Colon (tissue), 2 donors: ENCODE measurements around the gene ADAM23.

Experiments
- FAIRE-seq: peaks from 2 replicates; lab custom pipeline; 2012; peaks lifted over from hg19 to GRCh38; lab: Jason Lieb, UNC
- donor health status: control.
- donor health status: control.

ADAM23 gene

GRCh38 chr2:206443735-206444527 lies 599 bp downstream of the ADAM23 start:
- FAIRE-seq = no peak

GRCh38 chr2:206445948-206446347 lies 2.6 kb downstream of the ADAM23 start:
- FAIRE-seq = no peak

DNA sequence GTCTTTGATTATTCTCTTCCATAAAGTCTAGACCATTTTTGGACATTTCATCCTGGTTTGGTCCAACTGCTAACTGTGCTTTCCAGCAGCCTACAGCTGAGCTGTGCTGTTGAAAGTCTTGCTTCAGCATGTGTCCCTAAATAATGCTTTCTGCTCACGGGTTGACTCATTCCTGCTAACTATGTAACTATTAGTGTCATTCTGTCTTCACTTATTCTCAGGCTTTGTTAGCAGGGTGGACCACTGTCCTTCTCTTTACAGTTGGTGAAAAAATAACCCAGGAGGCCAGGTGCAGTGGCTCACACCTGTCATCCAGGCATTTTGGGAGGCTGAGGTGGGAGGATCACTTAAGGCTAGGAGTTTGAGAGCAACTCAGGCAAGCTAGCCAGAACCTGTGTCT lies 8.9 kb downstream of the ADAM23 start:
- FAIRE-seq = no peak

- no peak for FAIRE-seq
These were observed 9.4 kb downstream of the ADAM23 start for GRCh38 chr2:206452750-206453149.

GRCh38 chr2:206456078-206456754 lies 12.9 kb downstream of the ADAM23 start:
- no peak for FAIRE-seq

DNA sequence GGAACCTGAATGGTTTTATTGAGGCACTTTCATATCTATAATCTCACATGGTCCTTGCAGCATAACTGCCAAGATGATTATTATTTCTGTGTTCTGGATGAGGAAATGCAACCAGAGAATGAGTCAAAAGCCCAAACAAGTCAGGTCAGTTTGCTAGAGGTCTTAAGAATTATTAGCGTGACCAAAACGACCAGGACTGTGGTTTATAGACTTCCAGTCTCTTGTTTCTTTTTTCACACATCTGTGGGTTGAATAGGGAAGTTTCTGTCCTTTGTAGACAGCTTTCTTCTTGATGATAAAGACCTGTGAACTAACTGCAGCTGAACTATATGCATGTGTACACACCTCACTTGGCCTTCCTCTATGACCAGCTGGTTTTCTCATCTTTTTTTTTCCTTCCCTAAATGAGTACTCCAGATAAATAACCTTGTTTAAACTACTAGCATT lies 13.9 kb downstream of the ADAM23 start:
- no peak for FAIRE-seq

DNA sequence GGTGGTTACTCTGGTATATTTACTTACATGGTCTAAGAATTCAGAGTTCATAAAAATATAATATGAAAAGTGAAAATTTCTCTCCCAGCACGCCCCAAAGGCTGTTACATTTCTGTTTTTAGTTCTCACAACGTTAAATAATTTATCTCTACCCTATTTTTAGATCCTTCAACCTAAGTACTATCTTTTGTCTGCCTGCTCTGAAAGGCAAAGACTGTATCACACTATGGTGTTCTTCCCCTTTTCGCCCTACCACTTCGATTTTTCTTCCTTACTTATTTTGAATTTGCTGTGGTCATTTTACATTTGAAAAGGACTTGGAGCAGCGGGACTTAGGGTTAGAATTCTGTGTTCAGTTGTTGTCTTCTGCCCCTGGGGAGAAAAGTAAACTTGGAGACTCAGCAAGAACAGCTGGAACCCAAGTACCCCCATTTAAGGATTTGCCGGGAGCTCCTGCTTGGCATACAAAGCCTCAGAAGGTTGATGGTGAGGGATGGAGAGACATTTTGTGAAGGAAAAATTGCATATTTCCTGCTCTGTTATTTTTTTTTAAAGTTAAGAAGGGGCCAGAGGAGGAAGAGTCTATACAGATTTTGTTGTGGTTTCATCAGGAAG lies 19.0 kb downstream of the ADAM23 start:
- no peak for FAIRE-seq

DNA sequence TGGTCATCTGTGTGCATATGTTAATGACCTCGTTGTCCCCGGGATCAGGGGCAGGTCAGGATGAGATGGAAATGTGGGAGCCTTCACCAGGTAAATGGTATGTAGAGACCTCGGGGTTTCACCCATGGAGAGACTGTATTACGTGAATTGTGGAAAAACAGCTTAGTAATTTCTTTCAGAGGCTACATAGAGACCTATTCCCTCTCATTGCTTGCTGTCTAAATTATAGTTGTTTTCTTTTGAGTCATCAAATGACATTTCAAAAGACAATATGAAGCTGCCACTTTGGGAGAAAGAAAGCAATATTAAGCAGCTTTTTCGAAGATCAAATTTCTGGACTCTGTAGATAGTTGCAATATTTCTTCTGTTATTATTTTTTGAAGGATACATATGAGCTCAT lies 20.4 kb downstream of the ADAM23 start:
- no peak for FAIRE-seq

DNA sequence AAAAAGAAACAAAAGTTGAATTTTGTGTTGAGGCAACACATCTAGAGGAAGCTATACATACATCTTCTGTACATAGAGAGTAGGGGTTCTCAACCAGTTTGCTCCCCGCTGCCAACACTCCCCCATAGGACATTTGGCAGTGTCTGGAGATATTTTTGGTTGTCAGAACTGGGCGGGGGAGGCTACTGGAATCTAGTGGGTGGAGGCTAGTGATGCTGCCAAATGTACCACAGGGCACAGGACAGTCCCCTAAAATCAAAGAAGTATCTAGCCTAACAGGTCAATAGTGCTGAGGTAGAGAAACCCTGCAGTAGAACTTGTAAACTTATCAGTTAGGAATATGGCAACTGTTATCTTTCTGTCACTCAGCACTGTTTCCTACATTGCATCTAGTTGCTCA lies 21.3 kb downstream of the ADAM23 start:
- no peak for FAIRE-seq

- no peak for FAIRE-seq
These were observed 28.3 kb downstream of the ADAM23 start for GRCh38 chr2:206471524-206472062.

GRCh38 chr2:206472094-206472493 lies 28.8 kb downstream of the ADAM23 start:
- FAIRE-seq = no peak

- FAIRE-seq = no peak
These were observed 30.8 kb downstream of the ADAM23 start for GRCh38 chr2:206474099-206474498.

- FAIRE-seq = no peak
These were observed 34.0 kb downstream of the ADAM23 start for GRCh38 chr2:206477296-206477695.

GRCh38 chr2:206478340-206478739 lies 35.0 kb downstream of the ADAM23 start:
- no peak for FAIRE-seq

DNA sequence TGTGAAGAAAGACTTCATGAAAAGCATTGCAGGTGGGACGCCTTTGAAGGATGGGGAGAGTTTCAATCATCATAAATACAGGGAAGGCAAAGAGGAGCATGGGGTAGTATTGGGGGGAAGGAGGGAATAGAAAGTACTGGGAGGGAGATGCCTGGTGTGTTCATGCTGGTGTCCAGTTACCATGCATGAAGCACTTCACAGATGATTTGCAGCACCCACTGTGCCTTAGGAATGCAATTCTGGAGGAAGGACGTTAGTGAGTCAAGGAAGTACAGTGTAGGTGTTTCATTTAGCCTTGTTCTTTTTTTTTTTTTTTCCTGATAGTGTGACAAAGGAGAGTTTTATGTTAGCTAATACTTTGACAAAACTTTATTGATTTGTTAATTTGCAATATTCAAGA lies 36.8 kb downstream of the ADAM23 start:
- FAIRE-seq = no peak

- FAIRE-seq = no peak
These were observed 37.3 kb downstream of the ADAM23 start for GRCh38 chr2:206480620-206481019.

DNA sequence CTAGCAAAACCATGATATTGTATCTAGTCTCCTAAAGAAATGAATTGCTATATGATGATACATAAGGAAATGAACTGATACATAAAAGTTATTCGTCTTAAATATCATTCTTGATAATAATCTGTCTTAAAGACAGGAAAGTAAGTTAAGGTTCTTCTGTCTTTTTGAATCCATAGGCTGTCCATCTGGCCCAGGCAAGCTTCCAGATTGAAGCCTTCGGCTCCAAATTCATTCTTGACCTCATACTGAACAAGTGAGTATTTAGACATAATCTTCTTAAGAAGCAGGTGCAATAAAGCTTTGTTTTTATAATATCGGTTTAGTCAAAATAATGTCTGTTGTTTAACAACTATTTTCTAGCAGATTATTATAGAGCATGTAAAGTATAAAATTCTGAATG lies 37.7 kb downstream of the ADAM23 start:
- FAIRE-seq = no peak

DNA sequence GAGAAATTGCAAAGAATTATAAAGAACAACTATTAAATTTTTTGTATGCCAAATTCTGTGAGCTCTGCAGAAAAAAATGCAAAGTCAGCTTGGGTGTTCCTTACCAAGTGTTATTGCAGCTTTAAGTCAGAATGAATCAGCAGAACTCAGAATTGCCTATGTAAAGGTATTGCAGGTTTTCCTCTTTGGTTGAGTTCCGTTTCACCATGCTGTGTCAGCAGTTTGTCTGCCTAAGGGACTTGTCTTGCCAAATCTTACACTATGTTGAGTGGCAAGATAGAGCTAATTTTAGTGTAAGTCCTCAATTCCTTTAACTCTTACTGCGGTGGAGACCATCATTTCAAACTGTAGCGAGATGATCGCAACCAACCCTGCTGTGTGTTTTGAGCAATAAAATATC lies 38.8 kb downstream of the ADAM23 start:
- no peak for FAIRE-seq

DNA sequence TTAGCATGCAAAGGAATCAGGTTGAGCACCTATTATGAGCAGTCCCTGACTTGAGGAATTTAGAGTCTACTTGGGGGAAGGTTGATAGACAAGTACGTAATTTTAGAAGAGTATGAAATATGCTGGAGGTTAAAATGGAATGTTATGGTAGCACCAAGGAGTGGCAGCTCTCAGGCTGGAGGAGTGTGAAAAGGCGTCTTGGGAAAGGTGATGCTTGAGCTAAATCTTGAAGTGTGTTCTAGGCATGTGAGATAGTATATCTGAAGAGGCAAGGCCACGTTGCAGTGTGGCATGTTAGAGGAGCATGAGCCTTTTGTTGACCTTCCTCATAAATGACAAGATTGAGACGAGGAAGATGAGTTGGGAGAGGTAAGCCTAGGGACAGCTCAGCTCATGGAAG lies 39.3 kb downstream of the ADAM23 start:
- FAIRE-seq = no peak

DNA sequence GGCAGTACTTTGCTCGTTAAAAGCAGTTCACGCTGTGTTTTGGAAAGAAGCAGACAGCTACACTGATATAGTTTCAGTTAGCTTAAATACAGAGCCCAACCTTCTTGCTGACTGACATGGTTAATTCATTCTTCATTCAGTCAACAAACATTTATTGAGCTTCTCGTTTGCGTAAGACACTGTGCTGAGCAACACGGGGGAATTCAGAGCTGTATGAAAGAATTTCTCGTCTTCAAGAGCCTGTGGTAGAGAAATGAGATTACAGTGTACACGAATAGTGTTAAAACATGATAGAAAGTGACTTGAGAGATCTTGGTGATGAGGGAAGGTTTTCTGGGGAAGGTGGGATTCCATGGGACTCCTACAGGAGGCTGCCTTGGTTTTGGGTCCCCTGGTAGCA lies 44.7 kb downstream of the ADAM23 start:
- no peak for FAIRE-seq

- FAIRE-seq = no peak
These were observed 45.3 kb downstream of the ADAM23 start for GRCh38 chr2:206488623-206489022.

- FAIRE-seq = no peak
These were observed 50.7 kb downstream of the ADAM23 start for GRCh38 chr2:206494061-206494460.

DNA sequence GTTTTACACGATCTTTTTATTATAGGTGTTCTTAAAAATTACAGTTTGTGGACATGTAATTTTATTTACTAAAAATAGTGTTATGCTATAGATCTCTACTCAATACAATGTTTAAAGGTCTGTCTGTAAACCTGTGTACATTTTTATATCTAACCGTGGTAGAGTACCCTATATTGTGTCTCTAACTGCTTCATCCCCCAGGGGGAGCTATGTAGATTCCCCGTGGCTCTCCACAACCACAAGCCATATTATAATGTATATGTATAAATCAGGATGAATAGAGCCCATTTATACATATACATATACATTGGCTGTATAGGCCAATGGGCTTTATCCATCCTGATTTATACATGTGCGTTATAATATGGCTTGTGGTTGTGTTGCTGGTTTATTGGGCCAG lies 59.4 kb downstream of the ADAM23 start:
- FAIRE-seq = no peak
